HG02840 (cell line): Measurements from ENCODE around the gene PRKAR1B.

ENCODE experiments used
- ATAC-seq: cut with Tn5 transposase; IDR thresholded peaks from one replicate; pipeline ENCODE4 v1.9.1; 2021; ENCODE audit warnings: mild to moderate bottlenecking, moderate library complexity, moderate number of reproducible peaks; ENCODE audit not compliant: unreplicated experiment, low FRiP score

PRKAR1B gene

GRCh38 chr7:698515-699475 is 28.3 kb downstream of the PRKAR1B start:
- no peak for ATAC-seq

- no peak for ATAC-seq
Measured at GRCh38 chr7:696812-697551, 30.1 kb downstream of the PRKAR1B start.

GRCh38 chr7:696426-696811 is 30.7 kb downstream of the PRKAR1B start:
- no peak for ATAC-seq

GRCh38 chr7:693280-693679 is 33.8 kb downstream of the PRKAR1B start:
- no peak for ATAC-seq

- ATAC-seq, result no peak
Measured at GRCh38 chr7:691361-692045, 35.6 kb downstream of the PRKAR1B start.

GRCh38 chr7:690478-691360 is 36.4 kb downstream of the PRKAR1B start:
- ATAC-seq, result no peak

GRCh38 chr7:685540-685939 is 41.5 kb downstream of the PRKAR1B start:
- no peak for ATAC-seq

GRCh38 chr7:684416-684815 is 42.7 kb downstream of the PRKAR1B start:
- ATAC-seq, result no peak

- no peak for ATAC-seq
Measured at GRCh38 chr7:683526-684205, 43.4 kb downstream of the PRKAR1B start.

GRCh38 chr7:682810-683209 is 44.3 kb downstream of the PRKAR1B start:
- no peak for ATAC-seq

GRCh38 chr7:681551-682307 is 45.4 kb downstream of the PRKAR1B start:
- ATAC-seq, result no peak

- no peak for ATAC-seq
Measured at GRCh38 chr7:680411-681127, 46.5 kb downstream of the PRKAR1B start.

- no peak for ATAC-seq
Measured at GRCh38 chr7:676972-677385, 50.1 kb downstream of the PRKAR1B start.

GRCh38 chr7:676246-676971 is 50.7 kb downstream of the PRKAR1B start:
- ATAC-seq, result no peak

GRCh38 chr7:674454-675410 is 52.3 kb downstream of the PRKAR1B start:
- no peak for ATAC-seq

- ATAC-seq, result no peak
Measured at GRCh38 chr7:673681-674453, 53.2 kb downstream of the PRKAR1B start.
